SW480 (cell line): ENCODE measurements around the gene ZNF22.
A peak's percentile ranks its signal among the peaks of the same experiment; 100 is the strongest.
"Not testable (repeated sequence)": the region's sequence is repeated elsewhere in the genome, so short reads cannot be mapped to it uniquely, and the experiment has no call there.

Experiments
- DNase-seq: peaks from one replicate; pipeline ENCODE4 v3.0.0-alpha.2; 2016; ENCODE audit warnings: low spot score

Gene ZNF22

DNA sequence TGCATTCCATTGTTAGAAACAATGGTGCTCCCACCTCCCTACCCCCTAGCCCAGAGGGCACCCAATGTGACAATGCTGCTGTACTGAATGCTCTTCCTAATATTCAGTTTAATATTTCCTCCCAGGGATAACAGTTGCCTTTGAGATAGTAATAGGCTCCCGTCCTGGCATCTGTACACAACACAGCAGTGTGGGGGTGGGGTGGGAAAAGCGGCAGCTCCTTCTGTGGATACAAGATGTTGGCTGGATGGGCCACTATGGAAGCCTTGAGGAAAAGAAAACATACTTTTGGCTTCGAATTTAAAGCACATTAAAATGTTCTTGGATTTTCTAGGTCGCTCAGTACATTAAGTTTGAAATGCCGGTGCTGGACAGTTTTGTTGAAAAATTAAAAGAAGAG, 9.2 kb upstream of the ZNF22 start:
- DNase-seq: no peak

DNA sequence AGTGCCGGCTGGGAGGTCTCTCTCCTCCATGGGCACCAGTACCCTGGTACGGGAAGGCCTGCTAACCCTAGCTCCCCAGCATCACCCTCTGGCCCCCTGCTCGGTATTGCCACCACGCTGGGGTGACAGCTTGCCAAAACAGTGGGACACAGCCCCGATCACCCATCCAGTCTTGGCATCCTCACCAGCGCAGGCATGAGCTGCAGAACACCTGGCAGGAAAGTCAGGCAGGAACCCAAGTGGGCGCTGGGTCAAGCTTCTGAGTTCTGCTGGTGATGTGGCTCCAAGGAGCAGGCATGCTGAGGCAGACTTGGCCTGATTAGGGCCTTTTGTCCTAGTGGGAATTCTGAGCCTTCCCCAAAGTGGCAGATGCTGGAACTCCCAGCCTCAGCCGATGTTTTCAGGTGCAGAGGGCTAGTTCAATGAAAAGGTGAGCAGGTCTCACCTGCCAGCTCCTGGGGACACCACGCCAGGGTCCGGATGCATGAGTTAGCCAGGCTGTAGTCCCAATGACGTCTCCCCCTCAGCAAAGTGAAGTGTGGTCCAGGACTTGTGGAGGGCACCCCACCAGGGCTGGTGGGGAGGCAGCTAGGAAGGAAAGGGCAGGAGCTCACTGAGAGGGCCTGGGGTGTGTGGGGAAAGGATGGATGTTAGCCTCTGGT, 8.5 kb upstream of the ZNF22 start:
- DNase-seq: no peak

GRCh38 chr10:44992732-44993225, 7.9 kb upstream of the ZNF22 start:
- no peak for DNase-seq

GRCh38 chr10:44993226-44993921, 7.3 kb upstream of the ZNF22 start:
- no peak for DNase-seq

GRCh38 chr10:44993922-44994751, 6.6 kb upstream of the ZNF22 start:
- no peak for DNase-seq

DNA sequence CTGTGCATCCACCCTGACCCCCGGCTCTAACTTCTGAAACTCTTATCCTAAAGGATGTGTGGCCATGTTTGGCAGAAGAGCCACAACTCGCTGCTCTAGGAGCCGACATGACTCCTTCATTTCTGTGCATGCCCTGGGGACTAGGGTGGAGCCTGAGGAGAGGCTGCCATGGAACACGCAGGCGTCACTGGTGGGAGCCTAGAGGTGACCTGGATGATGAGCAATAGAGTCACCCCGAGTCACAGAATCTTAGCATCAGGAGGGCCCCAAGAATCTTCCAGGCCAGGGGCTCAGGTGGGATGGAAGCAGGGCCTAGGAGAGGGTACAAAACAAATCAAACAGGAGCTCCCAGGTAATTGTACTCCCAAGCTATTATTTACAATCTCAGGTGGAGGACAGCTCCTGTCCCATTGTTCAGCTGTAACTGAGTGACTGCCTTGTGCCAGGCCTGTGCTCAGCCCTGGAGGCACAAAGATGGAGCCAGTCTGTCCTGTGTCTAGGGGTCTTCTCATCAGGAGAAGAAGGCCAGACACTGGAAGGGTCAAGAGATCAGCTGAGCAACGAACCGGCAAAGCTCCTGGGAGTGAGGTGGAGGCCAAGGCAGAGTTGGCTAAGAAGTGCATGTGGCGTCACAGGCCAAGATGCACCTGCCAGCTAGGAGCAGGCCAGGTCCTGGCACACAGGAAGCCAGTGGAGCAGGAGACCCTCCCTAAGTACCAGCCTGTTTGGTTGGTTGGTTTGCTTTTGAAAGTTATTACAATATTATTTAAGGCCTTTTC, 5.8 kb upstream of the ZNF22 start:
- DNase-seq: no peak

DNA sequence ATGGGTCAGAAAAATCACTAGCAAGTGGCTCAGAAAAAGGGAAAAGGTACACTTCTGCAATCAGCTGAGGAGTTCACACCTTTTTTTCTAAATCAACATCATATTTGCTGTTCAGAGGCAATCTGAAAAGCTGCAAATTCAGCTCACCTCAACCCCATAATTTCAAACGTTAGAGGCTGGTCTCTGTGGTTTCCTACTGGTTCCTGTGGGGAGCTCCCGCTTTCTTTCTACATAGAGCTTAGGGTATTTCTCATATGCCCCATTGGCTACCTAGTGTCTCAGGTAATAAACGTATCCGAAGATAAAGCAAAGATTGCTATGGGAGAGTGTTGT, 5.2 kb upstream of the ZNF22 start:
- DNase-seq: no peak

GRCh38 chr10:44995914-44996669, 4.6 kb upstream of the ZNF22 start:
- DNase-seq: no peak

- no peak for DNase-seq
These were observed 3.5 kb upstream of the ZNF22 start for GRCh38 chr10:44997105-44997748.

GRCh38 chr10:44998146-44998631, 2.5 kb upstream of the ZNF22 start:
- DNase-seq: peak; percentile 48

DNA sequence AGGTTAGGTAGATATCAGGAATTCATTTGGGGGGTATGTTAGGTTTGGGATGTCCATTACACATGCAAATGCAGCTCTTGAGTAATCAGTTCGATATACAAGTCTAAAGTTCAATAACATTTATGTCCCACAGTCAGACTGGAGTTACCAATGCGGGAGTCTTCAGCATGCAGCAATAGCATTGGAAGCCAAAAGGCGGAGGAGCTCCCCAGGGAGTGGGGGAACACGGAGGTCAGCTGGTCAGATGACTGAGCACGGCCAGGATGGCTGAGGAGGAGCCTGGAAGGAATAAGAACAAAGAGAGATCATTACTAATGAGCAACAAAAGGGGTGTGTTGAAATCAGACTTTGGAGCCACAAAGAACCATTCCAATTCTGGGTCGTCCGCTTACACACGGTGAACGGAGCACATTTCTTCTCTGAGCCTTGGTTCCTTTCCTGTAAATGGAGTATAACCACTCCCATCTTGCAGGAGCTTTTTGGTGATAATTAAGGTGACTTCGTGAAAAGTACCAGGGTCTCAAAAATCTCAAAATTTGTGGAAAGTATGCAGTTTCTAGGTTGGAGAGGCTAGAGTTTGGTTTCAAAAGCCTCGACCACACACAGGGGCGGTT, 478 bp upstream of the ZNF22 start:
- DNase-seq: no peak

DNA sequence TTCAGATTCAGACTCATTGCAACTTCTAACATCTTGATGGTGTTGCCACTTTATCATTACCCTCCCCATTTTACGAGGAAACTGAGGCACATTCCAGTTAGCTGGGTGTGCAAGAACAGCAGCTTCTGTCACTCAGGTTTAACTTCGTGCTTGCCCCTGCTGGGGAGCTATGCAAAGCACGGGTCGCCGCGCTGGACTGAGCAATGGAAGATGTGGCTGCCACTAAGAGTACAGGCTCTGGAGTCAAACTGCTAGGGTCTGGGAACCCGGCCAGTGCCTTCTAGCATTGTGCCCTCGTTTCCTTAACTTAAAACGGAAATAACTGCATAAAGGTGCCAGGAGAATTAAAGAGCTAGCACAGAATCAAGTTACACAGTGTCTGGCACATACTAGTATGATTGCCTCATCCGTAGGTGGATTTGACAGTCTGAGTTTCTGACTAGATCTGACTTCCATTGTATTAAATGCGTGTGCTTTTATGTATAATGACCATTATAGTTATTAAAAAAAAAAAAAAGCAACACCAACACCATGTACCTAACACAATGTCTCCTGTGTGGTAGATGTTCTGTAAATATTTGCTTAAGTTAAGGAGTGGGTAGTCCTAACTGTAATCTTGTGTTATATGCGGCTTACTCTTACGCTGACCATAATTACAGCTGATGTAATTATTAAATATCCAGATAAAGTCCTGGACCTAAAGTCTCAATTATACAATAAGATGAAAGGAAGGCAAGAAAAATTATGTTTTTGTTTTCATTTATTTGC, 842 bp downstream of the ZNF22 start:
- DNase-seq: peak; percentile 54

DNA sequence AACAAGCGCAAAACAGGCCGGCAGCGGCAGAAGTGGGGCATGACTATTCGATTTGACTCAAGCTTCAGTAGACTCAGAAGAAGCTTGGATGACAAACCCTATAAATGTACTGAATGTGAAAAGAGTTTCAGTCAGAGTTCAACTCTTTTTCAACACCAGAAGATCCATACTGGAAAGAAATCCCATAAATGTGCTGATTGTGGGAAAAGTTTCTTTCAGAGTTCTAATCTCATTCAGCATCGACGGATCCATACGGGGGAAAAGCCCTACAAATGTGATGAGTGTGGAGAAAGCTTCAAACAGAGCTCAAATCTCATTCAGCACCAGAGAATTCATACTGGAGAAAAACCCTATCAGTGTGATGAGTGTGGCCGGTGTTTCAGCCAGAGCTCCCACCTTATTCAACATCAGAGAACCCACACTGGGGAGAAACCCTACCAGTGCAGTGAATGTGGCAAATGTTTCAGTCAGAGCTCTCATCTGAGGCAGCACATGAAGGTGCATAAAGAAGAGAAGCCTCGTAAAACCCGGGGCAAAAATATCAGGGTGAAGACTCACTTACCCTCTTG, 2.8 kb downstream of the ZNF22 start:
- DNase-seq: no peak

DNA sequence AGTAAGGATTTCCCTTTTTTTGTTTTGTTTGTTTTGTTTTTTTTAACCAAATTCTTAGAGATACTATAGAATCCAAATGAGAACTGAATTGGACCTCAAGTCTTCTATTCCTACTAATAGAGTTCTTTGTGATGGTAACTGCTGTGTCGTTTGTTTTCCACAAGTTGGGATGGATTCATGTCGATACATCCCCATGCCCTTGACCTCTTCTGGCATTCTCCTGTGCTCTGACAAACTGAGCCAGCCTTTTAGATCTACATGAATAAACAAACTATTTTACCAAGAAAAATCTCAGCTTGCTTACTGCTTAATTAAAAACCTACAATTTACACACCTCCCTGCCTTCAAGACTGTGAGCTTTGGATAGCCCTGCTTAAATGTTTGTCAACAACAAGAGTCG, 3.9 kb downstream of the ZNF22 start:
- DNase-seq: no peak

DNA sequence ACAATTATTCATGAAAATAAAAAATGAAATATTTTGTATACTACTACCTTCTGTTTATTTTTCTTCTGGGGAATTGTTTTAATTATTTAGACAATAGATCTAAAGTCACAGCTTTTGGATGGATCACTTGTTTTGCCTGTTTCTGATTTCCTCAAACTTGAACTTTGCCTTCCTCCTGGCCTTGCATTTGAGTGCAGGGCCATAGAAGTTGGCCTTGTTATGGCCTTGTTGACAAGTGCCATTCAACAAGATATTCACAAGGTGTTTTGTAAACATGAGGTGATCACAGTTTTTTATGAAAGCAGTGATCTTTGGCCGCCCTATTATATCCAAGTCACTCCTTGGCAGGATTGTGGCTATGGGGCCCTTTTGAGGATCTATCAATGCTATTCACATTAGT, 4.6 kb downstream of the ZNF22 start:
- no peak for DNase-seq

DNA sequence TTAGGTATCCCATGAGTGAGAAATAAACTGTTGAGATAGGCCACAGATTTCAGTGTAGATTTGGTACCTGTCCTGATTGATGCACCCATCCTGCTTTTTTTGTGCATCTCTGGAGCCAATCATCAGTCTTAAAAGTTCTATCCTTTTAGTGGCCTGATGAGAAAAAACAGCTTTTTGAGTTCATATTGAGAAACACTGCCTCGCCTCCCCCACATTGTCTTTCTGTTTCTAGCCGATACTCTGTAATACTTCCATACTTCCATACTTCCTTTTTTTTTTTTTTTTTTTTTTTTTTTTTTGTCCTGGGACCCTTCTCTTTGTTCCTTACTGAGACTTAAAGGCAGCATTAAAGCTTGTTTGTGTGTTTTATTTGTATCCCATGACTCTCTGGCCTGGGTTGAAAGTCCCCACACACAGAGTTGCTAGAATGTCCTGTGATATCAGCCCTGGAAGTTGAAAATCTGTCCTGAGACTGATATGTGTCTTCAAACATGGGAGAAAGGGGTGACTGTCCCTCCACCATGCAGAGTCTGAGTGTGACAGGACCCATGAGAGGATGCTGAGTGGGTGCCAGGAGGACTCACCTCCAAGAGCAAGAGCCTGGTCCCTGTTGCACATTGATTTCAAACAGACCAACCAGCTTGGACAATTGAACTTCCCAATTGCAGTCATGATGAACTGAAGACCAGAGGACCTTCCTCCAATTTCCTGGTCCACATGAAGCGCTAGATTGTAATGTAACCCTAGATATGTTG, 5.7 kb downstream of the ZNF22 start:
- no peak for DNase-seq

DNA sequence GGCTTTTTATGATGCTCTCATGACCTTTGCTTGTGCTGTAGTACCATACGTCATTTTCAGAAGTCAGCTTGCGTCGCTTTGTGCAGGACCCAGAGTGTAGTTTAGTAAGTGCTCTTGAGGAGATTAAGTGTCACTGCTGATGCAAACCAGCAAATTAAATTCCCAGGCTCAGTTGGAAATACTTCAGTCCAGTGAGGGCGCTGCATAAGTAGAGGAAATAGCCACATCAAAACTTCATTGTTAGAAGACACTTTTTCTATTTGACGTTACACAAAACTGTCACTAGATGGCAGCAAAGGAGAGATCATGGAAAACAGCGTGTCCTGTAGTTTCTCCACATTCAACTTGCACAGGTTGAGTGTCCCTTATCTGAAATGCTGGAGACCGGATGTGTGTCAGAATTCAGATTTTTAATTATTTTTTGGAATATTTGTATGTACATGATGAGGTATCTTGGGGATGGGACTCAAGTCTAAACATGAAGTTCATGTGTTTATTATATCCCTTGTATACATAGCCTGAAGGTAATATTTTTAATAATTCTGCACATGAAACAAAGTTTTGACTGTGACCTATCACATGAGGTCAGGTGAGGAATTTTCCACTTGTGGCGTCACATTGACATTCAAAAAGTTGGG, 7.9 kb downstream of the ZNF22 start:
- peak; percentile 84 for DNase-seq

GRCh38 chr10:45014557-45014956, 13.8 kb downstream of the ZNF22 start:
- not testable (repeated sequence) for DNase-seq
